ENCODE data around the gene EPX.

- TF ChIP-seq EZH2 (IDR thresholded peaks at IDR 0.05; ENCODE audit: borderline replicate concordance, low read length), result no peak
- TF ChIP-seq CTCF (conservative IDR thresholded peaks at IDR 0.05 in 1 of 2, IDR thresholded peaks at IDR 0.05 in 1 of 2; ENCODE audit: extremely low read depth in 1 of 2, insufficient read depth in 1 of 2, low read depth in 1 of 2, low read length in 2 of 2), result no peak
Measured at GRCh38 chr17:58192612-58193011, at the start of gene EPX.
